Stimulated activated CD8-positive, alpha-beta memory T cell treated with anti-CD3 and anti-CD28 coated beads, Interleukin-4, amount 100 ng/mL, for 24 hours (primary cell): Measurements from ENCODE around the gene VIP.

Experiments
- DNase-seq: peaks from one replicate; pipeline ENCODE4 v3.0.0-alpha.2; 2020; ENCODE audit warnings: low read depth

VIP gene

DNA sequence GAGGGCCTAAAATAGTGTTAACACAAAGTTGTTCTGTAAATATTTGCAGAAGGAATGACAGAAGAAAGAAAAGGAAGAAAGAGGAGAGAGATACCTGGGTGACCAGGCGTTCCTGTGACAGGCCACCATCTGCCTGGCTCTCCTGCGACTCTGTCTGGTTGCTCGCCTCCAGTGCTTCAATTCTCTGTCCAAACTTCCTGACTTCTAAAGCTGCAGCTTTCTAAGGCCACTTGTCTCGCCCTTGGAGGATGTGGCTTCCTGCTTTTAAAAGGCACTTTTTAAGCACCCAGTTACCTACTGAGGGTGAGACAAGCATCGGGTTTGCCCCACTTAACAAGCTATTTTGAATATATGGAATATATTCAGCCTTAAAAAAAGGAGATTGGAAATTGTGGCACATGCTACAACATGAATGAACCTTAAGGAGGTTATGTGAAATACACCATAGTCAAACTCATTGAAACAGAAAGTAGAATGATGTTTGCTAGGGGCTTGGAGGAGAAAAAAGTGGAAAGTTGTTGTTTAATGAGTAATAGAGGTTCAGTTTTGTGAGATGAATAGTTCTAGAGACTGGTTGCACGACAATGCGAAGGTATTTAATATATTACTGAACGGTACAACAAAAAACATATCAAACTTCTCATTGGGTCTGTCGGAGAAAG lies 32.8 kb downstream of the VIP start:
- DNase-seq, result no peak

GRCh38 chr6:152794696-152795095 lies 44.1 kb downstream of the VIP start:
- DNase-seq, result no peak

GRCh38 chr6:152804150-152804549 lies 53.6 kb downstream of the VIP start:
- DNase-seq, result no peak
